DMS114 treated with DMSO at 0.1 percent for 48 hours (cell line): ENCODE measurements around the gene GLRX3.
"Not testable (repeated sequence)": the region's sequence is repeated elsewhere in the genome, so short reads cannot be mapped to it uniquely, and the experiment has no call there.

Experiments used
- DNase-seq: peaks from one replicate; lab custom pipeline; 2025; ENCODE audit not compliant: unreplicated experiment; lab: John Stamatoyannopoulos, UW

Gene GLRX3

DNA sequence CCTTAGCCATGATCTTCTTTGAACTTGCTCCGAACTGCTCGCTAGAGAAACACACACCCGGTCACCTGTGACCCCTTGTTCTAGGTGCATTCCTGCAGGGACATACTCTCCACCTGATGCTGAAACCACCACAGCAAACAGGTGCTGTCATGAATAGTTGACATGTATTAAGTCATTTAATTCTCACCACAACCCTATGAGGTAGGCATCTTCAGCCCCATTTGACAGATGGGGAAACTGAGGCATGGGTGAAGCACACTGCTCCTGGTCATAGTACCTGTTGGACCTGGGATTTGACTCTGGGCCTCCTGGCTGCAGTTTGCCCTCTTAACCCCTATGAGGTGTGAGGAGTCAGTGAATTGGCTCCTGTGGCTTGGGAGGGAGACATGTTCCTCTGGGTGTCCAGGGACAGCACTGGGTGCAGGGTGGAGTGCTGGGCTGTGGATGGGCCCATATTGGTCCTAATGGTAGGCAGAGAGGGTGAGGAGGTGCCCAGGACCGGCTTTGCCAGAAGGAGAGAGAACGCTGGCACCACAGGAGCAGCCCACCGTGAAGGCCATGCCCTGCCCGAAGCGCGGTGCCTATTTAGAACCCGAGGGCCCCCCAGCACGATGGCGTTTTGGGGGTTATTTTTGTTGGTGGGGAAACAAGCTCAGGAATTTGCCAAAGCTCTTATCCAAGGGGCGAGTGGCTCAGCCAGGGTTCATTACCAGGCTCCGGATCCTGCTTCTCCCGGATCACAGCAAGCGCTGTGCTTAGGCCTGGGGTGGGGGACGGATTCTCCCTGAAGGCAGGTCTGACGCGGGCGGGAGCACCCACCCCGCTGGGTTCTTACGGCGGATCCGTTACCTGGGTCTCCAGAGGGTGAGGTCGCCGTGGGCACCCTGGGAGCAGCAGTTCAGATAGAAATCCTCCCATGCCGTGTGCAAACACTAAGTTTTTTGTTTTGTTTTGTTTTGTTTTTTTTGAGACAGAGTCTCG is 52.3 kb downstream of the GLRX3 start:
- DNase-seq = no peak

GRCh38 chr10:130189608-130190054 is 53.4 kb downstream of the GLRX3 start:
- no peak for DNase-seq

- peak; percentile 73 for DNase-seq
Observed at GRCh38 chr10:130190055-130190736, 54.0 kb downstream of the GLRX3 start.

DNA sequence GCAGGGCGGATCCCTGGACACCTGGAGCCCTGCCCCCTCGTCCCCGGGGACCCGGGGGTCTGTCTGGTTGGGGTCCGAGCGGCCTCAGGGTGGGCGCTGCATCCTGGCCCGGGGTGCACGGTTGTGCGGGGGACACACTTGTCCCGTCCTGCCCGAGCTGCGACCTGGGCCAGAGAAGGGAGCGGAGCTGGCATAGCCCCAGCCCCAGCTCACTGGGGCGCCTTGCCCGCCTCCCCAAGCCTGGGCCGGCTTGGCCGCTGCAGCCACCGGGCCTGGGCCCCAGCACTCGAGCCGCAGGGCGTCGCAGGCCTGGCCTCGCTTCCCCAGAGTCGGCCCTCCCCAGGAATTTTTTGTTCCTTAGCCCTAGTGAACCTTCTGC is 54.5 kb downstream of the GLRX3 start:
- no peak for DNase-seq

GRCh38 chr10:130191380-130191779 is 55.2 kb downstream of the GLRX3 start:
- no peak for DNase-seq

- no peak for DNase-seq
Observed at GRCh38 chr10:130192276-130192848, 56.2 kb downstream of the GLRX3 start.

DNA sequence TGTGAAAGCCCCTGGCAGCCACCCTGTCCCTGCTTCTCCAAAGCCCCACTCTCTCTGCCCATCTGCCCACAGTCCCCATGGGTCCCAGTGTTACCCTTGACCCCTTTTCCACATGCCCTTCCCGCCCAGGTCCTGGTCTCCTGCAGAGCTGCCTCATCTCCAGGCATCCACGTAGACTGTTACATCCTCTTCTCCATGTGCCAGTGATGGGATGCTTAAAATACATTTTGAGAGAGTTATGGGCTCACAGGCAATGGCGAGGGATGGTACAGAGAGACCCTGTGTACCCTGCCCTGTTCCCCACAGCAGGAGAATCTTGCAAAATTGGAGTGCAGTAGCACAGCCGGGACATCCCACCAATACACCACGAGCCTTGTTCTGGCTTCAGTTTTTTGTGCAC is 56.8 kb downstream of the GLRX3 start:
- DNase-seq = no peak

GRCh38 chr10:130193493-130194193 is 57.5 kb downstream of the GLRX3 start:
- DNase-seq = no peak

GRCh38 chr10:130194194-130194990 is 58.2 kb downstream of the GLRX3 start:
- DNase-seq = no peak

GRCh38 chr10:130194991-130195645 is 58.9 kb downstream of the GLRX3 start:
- no peak for DNase-seq

DNA sequence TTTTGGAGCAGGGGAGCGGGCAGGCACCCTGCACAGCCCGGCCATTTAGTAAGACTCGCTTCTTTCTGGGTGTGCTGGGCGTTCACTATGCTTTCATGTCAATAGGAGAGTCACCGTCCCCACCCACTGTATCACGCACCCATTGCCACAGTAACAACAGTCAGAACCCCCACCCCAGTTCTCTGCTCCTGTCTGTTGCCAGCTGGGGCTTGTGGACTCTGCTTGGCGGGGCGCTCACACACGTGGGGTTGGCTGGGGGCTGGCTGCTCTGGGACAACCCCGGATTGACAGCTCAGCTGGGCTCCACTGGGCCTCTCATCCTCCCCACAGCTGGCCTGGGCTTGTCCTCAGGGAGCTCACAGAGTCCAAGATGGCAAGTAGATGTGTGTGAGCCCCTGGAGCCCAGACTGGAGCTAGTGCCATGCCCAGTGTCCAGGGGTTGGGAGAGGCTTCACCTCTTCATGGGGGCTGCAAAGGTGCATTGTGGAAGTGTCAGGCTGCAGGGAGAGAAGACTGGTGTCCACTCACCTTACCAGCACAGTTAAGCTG is 59.6 kb downstream of the GLRX3 start:
- DNase-seq = no peak

GRCh38 chr10:130196511-130197487 is 60.6 kb downstream of the GLRX3 start:
- DNase-seq = no peak

DNA sequence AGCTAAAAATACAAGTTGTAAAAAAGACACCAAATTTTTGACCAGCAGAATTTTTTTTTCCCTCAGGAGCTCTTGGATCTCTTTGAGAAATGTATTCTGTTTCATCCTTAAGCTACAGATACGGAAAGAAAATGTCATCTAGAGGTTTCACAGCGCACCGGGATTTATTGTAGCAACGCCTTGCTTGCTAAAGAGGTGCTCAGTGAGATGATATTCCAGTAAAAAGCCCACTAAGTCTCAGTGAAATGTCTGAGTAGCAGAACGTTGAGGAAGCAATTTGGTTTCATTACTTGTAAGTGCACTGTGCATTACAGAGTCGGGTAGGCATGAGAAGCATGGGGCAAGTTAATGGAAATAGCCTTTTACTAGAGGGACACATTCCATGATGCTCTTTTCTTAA is 62.5 kb downstream of the GLRX3 start:
- no peak for DNase-seq

GRCh38 chr10:130200179-130201042 is 64.2 kb downstream of the GLRX3 start:
- DNase-seq = no peak

DNA sequence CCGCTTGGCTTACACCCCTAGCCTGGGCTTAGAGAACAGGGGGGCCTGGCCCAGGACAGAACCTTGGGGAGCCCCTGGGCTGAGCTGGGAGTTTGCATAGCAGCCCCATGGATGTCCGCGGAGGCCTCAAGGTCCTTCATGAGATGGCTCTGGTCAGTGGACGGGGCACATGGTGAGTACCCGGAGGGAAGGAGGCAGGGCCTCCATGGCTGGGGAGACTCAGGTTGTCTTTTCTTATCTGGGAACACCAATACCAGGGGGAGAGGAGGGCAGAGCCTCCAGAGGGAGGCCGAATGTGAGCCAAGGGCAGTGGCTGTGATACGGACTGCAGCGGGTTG is 64.8 kb downstream of the GLRX3 start:
- no peak for DNase-seq

GRCh38 chr10:130202150-130202549 is 66.0 kb downstream of the GLRX3 start:
- not testable (repeated sequence) for DNase-seq

DNA sequence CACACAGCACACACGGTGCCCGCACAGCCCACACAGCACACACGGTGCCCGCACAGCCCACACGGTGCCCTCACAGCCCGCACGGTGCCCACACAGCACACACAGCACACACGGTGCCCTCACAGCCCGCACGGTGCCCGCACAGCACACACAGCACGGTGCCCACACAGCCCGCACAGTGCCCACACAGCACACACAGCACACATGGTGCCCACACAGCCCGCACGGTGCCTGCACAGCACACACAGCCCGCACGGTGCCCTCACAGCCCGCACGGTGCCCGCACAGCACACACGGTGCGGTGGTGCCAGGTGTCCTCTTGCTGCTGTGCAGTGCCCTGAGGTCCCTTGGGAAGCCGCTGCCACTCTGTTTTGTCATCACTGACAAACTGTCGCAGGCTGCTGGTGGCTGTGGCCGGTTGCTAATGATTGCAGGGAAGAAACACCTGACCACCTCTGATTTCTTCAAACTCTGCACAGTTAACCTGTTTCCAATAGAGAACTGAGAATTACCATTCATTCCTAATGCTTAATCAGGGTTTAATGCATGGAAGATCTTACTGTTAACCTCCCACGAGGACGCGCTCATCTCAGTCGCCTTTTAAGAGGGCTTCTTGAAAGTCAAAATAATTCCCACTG is 66.9 kb downstream of the GLRX3 start:
- DNase-seq = no peak
